GM15510 (cell line): Measurements from ENCODE around the gene FGFBP1.

Experiments
- POLR2A ChIP-seq: IDR thresholded peaks from 3 replicates; pipeline ENCODE4 v1.6.1; 2011; ENCODE audit warnings: borderline replicate concordance; ENCODE audit not compliant: insufficient read length; ENCODE audit errors: extremely low read depth

Gene FGFBP1

DNA sequence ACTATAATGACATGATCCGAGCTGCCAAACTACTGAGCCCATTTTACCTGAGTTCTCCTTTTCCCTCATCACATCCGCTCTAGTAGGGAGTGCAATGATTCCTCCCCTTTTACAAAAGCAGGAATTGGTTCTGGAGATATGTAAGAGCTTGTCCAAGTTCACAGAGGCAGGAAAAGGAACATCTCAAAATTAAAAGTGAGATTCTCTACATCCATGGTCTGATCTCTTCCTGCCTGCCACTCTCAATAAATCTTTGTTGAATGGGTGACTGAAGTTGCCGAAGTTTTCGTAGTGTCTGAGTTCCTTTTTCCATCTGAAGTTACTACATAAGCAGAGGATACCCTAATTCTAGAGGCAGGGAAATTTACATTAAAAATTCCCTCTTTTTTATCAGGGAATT lies at the start of gene FGFBP1:
Gene FGFBP1, minus strand, starts transcription at position 101 of the 400 bp plus-strand sequence. CDS start 2,108 bp downstream, outside the sequence.
- no peak for TF ChIP-seq POLR2A

DNA sequence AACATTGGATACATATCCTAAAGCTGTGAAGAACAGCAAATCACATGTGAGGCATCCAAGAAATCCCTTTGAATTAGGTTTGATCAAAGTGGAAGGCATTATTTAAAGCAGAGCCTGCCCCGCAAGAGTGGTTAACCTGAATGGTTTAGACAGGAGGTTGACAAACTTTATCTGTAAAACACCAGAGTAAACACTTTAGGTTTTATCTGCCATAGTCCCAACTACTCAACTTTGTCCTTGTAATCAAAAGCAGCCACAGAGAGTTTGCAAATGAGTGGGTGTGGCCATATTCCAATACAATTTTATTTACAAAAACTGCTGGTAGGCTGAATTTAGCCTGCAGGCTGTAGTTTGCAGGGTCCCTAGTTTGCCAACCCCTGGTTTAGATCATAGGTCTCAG lies 49.7 kb upstream of the FGFBP1 start:
- TF ChIP-seq POLR2A = no peak

DNA sequence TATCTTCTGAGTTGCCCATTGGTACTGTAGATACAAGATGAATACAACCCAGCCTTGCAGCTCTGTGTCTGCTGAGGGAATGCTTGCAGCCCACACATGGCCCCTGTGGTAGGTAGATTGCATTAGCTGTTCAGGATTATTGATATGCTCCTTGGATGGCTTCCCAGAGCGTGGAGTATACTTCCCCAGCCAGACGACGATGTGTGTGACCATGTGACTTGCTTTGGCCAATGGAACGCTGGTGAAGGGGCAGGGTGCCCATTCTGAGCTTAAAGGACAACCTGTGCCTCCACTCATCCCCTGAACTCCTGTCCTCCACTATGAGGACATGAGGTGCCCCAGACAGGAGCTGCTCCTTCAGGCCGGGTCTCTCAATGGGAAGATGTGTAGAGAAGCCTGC lies 48.4 kb upstream of the FGFBP1 start:
- TF ChIP-seq POLR2A = no peak

DNA sequence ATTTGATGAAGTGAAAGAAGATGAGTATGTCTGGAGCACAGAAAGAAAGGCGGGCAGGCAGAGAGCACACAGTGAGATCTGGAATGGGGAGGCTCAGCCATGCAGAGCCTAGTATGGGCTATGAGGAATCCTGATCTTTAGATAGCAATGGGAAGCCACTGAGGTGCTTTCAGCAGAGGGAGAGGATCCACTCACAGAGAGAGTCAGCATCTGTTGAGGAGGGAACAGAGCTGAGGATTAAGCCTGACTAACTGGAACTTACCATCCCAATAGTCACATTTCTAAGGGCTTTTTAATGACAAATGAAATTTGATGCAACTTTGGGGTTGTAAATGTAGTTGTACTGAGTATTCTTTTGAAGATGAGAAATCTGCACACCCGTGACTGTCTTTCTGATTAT lies 45.1 kb upstream of the FGFBP1 start:
- no peak for TF ChIP-seq POLR2A

DNA sequence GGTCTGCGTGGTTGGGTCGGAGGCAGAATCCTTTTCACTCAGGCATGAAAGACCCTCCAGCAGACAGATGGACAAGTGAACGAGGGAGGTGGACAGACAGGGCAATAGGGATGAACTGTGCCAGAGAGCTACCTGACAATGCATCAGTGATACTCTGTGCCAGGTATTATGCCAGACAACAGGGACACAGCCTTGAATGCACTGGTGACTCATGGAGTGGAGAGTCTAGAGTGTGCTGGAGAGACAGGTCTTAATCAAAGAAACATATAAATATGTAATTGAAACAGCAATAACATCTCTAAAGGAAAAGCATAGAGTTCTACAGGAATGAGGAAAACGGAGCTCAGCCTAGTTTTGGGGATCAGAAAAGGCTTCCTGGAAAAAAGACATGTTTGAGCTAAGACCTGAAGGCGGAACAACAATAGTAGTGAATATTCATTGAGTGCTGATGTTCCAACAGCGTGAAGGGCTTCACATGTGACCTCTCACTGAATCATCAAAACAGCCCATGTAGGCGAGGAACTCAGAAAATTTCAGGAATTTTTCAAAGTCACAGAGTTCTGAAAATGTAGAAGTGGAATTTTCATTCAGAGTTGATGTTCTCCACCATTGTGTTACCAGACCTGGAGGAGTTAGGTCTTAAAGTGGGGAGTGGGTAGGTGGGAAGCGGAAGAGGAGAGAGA lies 44.4 kb upstream of the FGFBP1 start:
- no peak for TF ChIP-seq POLR2A

DNA sequence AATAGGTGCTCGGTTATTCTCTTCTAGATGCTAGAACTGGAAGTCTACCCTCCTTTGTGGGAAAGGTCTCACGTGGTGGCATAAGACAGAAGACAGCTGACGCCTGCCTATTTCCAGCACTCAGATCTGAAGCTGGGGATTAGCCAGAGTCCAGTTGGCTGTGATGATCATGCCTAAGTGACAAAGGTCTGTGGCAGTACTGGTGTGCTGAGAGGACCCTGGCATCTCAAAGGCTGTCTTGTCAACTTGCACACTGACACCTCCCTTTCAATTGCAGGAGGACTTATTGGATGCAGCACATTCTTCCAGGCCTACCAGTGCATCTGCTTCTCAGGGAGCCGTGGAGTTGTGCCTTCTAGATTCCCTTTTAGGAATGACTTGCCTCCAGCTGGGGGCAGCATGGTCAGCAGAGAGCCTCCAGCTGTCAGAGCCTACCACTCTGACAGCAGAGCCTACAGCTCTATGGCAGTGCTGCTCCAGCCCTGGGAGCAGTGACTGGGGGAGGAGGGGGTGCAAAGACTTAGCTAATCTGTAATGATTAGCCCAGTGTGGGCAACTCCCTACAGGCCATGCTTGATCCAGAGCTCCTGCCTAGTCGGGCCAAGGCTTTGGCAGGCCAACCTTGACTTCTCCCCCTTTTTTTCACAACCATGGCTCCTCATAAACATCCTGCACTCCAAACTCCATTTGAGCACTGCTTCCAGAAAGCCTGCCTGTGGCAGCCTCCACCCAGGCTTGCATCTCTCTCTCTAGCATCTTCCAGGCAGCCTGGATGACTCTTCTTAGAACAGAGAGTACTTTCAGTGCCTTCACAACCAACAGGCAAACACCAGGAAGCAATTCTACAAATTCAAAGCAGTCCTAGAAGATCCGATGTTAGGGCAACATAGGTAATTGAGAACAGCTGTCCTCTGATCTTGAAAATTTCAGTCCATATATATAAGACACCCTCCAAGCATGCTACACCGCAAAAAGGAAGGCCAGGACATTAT lies 38.2 kb upstream of the FGFBP1 start:
- TF ChIP-seq POLR2A = no peak

DNA sequence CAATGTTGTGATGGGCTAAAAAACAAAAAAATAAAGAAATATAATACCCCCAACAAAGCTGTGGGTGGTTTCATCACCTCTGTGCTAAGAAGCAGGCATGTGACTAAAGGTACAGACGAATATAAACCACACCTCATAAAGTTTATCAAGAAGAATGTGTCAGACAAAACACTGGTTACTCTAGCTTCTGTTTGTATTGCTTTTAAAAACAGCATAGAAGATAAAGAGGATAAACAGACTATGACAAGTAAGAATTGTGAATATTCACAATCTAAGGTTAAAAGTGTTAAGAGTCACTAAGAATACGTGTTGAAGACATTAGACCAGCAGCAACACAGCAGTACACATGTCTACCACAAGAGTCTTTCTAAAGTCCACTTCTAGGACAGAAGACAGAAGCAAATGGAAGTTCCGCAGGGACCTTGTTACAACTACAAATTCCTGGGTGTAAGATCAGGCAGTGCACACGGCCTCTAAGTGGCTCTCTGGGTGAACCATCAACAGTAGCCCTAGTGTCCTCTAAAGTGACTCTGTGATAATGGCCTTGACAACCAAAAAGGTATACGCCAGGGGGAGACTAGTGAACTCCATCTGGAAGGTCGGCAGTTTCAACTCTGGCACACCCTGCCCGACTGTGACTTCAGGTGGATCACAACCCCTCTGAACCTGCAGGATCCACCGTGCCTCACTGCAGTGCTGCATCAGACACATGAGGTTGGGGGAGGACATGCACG lies 32.7 kb upstream of the FGFBP1 start:
- TF ChIP-seq POLR2A = no peak

DNA sequence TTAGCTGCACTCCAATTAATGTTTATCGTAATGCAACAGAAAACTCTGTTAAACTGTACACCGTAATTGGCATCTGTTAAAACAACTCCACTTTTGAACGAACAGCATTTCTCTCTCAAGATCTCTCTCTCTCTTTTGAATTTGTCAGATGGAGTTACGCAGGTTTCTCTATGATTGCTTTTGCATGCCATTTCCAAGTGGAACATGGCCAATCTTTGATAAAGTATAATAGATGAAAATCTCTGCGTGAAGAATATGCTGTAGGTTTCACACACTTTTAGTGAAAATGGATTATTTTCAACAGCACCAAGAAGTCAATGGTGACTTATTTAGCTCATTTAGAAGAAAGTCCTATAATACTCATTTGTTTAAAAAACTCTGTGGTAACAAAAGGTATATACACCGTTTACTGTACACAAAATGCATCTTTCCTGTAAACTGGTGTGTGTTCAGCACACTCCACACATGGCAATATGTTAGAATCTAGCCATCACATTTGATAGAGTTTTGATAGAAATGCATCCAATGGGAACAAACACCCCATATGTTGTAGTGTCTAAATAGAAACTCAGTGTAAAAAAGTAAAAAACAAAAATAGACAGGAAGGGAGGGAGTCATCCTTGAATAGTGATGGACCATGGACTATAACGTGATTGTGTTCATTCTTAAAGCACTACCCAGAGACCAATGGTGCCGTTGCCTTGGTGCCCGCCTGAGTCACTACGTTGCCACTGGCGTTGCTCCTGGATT lies 30.2 kb upstream of the FGFBP1 start:
- TF ChIP-seq POLR2A = no peak

DNA sequence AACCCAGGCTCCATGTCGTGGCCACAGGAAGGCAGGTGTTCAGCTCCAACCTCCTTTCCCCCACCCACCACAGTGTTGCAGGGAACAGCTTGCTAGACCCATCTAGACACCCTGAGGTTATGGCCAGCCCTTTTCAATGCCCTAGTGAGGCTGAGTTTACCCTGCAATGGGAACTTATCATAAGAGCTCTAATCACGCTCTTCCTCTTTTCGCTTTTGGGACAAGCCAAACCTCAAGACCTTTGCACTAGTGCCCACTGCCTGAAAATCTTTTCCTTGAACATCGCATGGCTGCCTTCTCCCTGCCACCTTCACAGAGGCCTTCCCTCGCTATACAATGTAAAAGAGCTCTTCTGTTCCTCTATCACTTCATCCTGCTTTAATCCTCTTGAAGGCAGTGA lies 26.8 kb upstream of the FGFBP1 start:
- no peak for TF ChIP-seq POLR2A

DNA sequence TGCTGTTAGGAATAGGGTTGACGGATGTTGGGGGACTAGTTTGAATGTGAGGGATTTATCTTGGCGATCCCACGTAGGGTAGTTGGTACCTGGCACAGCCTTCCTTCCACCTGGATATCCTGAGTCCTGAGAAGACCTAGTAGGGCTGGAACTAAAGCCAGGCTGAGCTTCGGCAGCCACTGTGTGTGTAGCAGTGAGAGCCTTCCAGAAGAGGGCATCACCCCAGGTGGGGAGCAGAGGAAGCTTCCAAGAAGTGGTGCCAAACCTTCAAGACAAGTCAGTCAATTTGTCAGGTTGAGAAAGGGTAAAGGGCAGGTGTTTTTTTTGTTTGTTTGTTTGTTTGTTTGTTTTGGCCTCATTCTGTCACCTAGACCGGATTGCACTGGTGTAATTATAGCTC lies 25.6 kb upstream of the FGFBP1 start:
- TF ChIP-seq POLR2A = no peak

DNA sequence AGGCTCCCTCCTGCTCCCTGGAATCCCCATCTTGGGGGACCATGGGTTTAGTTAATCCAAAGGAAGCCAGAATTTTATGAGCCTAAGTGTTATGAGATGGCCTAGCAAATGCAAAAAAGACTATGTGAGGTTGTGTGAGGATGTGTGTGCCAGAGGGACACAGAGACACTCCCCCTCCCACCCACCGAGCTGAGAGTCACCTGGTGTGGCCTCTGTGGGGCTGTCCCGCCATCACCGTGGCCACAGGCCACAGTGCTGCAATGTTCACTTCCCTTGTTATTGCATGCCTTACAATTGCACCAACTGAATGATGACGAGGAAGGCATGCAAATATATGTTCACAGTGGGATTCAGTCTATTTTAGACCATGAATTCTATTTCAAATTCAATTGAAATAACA lies 25.0 kb upstream of the FGFBP1 start:
- no peak for TF ChIP-seq POLR2A

DNA sequence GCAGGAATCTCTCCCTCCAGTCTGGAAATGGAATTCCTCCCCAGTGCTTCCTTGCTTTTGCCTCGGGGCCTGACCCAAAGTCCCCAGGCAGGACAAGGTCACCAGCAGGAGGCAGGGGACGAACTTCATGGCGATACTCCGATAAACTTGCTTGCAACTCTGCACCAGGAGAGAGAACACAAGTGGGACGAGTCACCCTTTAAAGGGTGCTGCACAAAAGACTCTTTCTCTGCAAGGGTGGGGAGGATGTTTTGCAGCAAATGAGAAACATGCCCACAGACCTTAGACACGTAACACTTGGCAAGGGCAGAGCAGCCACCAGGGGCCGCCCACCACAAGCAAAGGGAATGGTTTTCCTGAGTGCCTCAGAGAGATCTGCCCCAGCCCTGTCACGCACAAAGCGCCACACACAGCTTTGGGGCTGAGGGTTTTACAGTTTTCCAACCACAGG lies 24.5 kb upstream of the FGFBP1 start, which contains the start of gene FGFBP2:
Gene FGFBP2, minus strand, starts transcription at position 175 of the 451 bp plus-strand sequence. Its CDS starts 46 bp downstream, at position 129.
- no peak for TF ChIP-seq POLR2A

DNA sequence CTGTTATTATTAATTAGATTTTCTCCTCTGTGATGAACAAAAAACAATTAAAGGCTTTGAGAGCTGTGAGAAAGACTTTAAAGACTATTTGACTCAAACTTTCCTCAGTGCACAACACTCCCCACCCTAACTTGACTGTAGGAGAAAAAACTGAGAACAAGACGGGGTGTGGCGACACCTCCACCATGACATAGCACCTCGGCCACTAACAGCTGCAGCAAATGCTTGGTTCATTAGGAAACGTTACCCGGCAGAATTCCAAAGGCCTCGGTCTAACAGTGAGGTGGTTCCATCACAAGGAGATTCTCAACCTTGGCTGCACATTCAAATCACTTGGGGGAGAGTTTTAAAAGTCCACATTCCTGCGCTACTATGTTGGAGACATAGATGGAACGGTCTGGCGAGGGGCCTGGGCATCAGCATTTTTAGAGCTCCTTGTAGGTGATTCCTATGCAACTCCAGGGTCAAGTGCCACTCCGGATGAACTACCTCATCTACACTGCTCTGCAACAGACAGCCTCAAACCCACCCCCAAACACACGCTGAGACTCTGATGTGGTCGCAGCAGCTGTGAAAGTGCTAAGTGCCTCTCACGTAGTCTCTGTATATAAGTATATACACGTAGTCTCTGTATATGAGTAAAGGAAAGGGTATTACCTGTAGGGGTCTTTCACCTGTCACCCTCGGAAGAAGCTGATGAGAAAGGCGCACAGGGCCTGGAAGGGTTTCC lies 23.4 kb upstream of the FGFBP1 start:
- no peak for TF ChIP-seq POLR2A
